HepG2 (cell line): ENCODE measurements around the gene RASA1. TPM values are rescaled to one million over a fixed set of nuclear protein-coding genes. Genes with fewer than 3 reads are reported as not detected.
A peak's percentile ranks its signal among the peaks of the same experiment; 100 is the strongest.

Experiments used
- EHMT2 ChIP-seq: fragments of 200-600 bp; sonication (generic); IDR thresholded peaks from 2 replicates; pipeline ENCODE4 v1.7.0; 2017; ENCODE audit warnings: antibody characterized with exemption, low read depth, low read length, borderline replicate concordance
- GPBP1L1 ChIP-seq: sonication (generic); formaldehyde crosslinking; IDR thresholded peaks from 2 replicates; pipeline ENCODE4 v1.5.0; 2020; ENCODE audit warnings: mild to moderate bottlenecking, missing genetic modification reagents
- HMGXB4 ChIP-seq, 2 experiments: sonication (generic) in 1 of 2; formaldehyde crosslinking in 1 of 2; IDR thresholded peaks; 2 replicates each; pipeline versions ENCODE4 v1.4.0 to v1.6.1; 2018 to 2020; ENCODE audit warnings: missing genetic modification reagents in 2 of 2, borderline replicate concordance in 1 of 2, low read depth in 1 of 2, mild to moderate bottlenecking in 1 of 2, missing biosample characterization in 1 of 2
- MZF1 ChIP-seq: sonication (generic); formaldehyde crosslinking; IDR thresholded peaks from 2 replicates; pipeline ENCODE4 v1.8.1; 2023; ENCODE audit warnings: mild to moderate bottlenecking, missing genetic modification reagents, borderline replicate concordance
- NR2F2 ChIP-seq: IDR thresholded peaks from 2 replicates; pipeline ENCODE4 v1.6.1; 2012; ENCODE audit warnings: low read depth, inconsistent platforms, borderline replicate concordance
- NRL ChIP-seq: sonication (generic); formaldehyde crosslinking; IDR thresholded peaks from 2 replicates; pipeline ENCODE4 v1.5.0; 2020; ENCODE audit warnings: missing genetic modification reagents, mild to moderate bottlenecking, moderate library complexity, borderline replicate concordance
- PLSCR1 ChIP-seq: sonication (generic); formaldehyde crosslinking; IDR thresholded peaks from 2 replicates; pipeline ENCODE4 v1.5.0; 2020; ENCODE audit warnings: missing genetic modification reagents, mild to moderate bottlenecking, borderline replicate concordance
- SNAPC5 ChIP-seq: sonication (generic); formaldehyde crosslinking; IDR thresholded peaks from 2 replicates; pipeline ENCODE4 v1.8.1; 2023; ENCODE audit warnings: mild to moderate bottlenecking, missing genetic modification reagents, borderline replicate concordance
- TBX3 ChIP-seq: fragments of 450-650 bp; IDR thresholded peaks from 2 replicates; pipeline ENCODE4 v1.6.1; 2017; ENCODE audit warnings: antibody characterized with exemption, mild to moderate bottlenecking, inconsistent platforms, borderline replicate concordance
- TCF7 ChIP-seq: sonication (generic); IDR thresholded peaks from 2 replicates; pipeline ENCODE4 v1.6.1; 2016; ENCODE audit warnings: antibody characterized with exemption, low read depth
- ZFP90 ChIP-seq: sonication (generic); formaldehyde crosslinking; IDR thresholded peaks from 2 replicates; pipeline ENCODE4 v1.8.0; 2022; ENCODE audit warnings: missing genetic modification reagents, mild to moderate bottlenecking, inconsistent platforms, borderline replicate concordance
- ZFP91 ChIP-seq: sonication (generic); formaldehyde crosslinking; IDR thresholded peaks from 2 replicates; pipeline ENCODE4 v1.9.0; 2022; ENCODE audit warnings: missing genetic modification reagents, mild to moderate bottlenecking, borderline replicate concordance
- ZKSCAN5 ChIP-seq: sonication (generic); formaldehyde crosslinking; IDR thresholded peaks from 2 replicates; pipeline ENCODE4 v1.5.1; 2020; ENCODE audit warnings: mild to moderate bottlenecking, missing genetic modification reagents
- ZNF230 ChIP-seq: sonication (generic); formaldehyde crosslinking; IDR thresholded peaks from 2 replicates; pipeline ENCODE4 v1.4.0; 2020; ENCODE audit warnings: mild to moderate bottlenecking, missing genetic modification reagents
- ZNF674 ChIP-seq: sonication (generic); formaldehyde crosslinking; IDR thresholded peaks from 2 replicates; pipeline ENCODE4 v1.5.0; 2020; ENCODE audit warnings: low read depth, mild to moderate bottlenecking, missing genetic modification reagents
- ZNF703 ChIP-seq: sonication (generic); formaldehyde crosslinking; IDR thresholded peaks from 2 replicates; pipeline ENCODE4 v1.5.1; 2020; ENCODE audit warnings: missing genetic modification reagents, mild to moderate bottlenecking, moderate library complexity, borderline replicate concordance
- ZNF780A ChIP-seq: sonication (generic); formaldehyde crosslinking; IDR thresholded peaks from 2 replicates; pipeline ENCODE4 v1.8.0; 2022; ENCODE audit warnings: mild to moderate bottlenecking, missing genetic modification reagents, moderate library complexity
- polyA plus RNA-seq, 8 experiments: library from polyadenylated mRNA; depleted of rRNA in 3 of 8; stranded (reverse) in 7 of 8; unstranded in 1 of 8; fragments of >200 nt; fragmentation: Illumina TruSeq in 4 of 8; extraction: Trizol in 4 of 8; gene quantifications; 2 replicates each; pipeline versions ENCODE4 v1.2.1 to v1.2.3, GENCODE V29; 2011 to 2016; ENCODE audit warnings: low read depth in 4 of 8, missing spikeins in 1 of 8, mixed read lengths in 1 of 8; ENCODE audit not compliant: insufficient read depth in 1 of 8
- total RNA-seq, 5 experiments: library from RNA; depleted of rRNA; stranded (reverse); fragments of >200 nt; fragmentation: Illumina TruSeq; extraction: Trizol; gene quantifications; 2 replicates each; pipeline ENCODE4 v1.2.3, GENCODE V29; 2016; ENCODE audit warnings: low read depth in 1 of 5
- TF ChIP-seq, protein P1 (sequence below): sonication (generic); formaldehyde crosslinking; IDR thresholded peaks from 2 replicates; pipeline ENCODE4 v1.8.1; 2022; ENCODE audit warnings: mild to moderate bottlenecking, missing genetic modification reagents
- TF ChIP-seq, protein P2 (sequence below): sonication (generic); formaldehyde crosslinking; IDR thresholded peaks from 2 replicates; pipeline ENCODE4 v1.4.0; 2020; ENCODE audit warnings: missing genetic modification reagents, low read depth, mild to moderate bottlenecking, borderline replicate concordance

The RASA1 gene
- total and polyA plus RNA-seq, 2 of the 13 experiments (the other 11 are each of a cell fraction or from before 2014, with no cell fraction given) = 19.5 to 20.5 TPM

- TF ChIP-seq NR2F2 (0 out of 2 replicates have a peak, but pooled peaks have one; percentile 9), GPBP1L1 (CRISPR knock-in tag) (no peak), ZKSCAN5 (CRISPR knock-in tag) (no peak), PLSCR1 (CRISPR knock-in tag) (no peak), ZNF780A (CRISPR knock-in tag) (no peak), HMGXB4 (CRISPR knock-in tag; IDR thresholded peaks at IDR 0.05; ENCODE audit: borderline replicate concordance in 1 of 2, low read depth in 1 of 2) (peak in 1 of 2 experiments; percentile 59; a peak in 2 of 4 replicates), ZNF703 (CRISPR knock-in tag) (0 out of 2 replicates have a peak, but pooled peaks have one; percentile 70), TCF7 (no peak), EHMT2 (no peak), ZNF230 (CRISPR knock-in tag) (peak; percentile 19; the same call in 1 of the 2 replicates), ZNF674 (no peak), ZFP90 (CRISPR knock-in tag) (no peak), MZF1 (CRISPR knock-in tag) (no peak), TBX3 (no peak), ZFP91 (peak; percentile 62; the same call in 1 of the 2 replicates), NRL (peak; percentile 12; the same call in 1 of the 2 replicates), SNAPC5 (no peak)
- TF ChIP-seq, protein P1, sequence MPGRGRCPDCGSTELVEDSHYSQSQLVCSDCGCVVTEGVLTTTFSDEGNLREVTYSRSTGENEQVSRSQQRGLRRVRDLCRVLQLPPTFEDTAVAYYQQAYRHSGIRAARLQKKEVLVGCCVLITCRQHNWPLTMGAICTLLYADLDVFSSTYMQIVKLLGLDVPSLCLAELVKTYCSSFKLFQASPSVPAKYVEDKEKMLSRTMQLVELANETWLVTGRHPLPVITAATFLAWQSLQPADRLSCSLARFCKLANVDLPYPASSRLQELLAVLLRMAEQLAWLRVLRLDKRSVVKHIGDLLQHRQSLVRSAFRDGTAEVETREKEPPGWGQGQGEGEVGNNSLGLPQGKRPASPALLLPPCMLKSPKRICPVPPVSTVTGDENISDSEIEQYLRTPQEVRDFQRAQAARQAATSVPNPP = no peak
- TF ChIP-seq, protein P2, sequence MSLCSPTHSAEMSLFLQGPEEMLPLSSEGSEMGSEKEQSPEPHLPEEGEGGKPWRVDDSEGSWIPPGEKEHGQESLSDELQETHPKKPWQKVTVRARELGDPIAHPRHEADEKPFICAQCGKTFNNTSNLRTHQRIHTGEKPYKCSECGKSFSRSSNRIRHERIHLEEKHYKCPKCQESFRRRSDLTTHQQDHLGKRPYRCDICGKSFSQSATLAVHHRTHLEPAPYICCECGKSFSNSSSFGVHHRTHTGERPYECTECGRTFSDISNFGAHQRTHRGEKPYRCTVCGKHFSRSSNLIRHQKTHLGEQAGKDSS = no peak; the same call in 1 of the 2 replicates
Observed at GRCh38 chr5:87268126-87268969, 665 bp downstream of the RASA1 start (continued).
